GM12892 (cell line): ENCODE measurements around the gene DLG2.
"Not testable (repeated sequence)": the region's sequence is repeated elsewhere in the genome, so short reads cannot be mapped to it uniquely, and the experiment has no call there.

ENCODE experiments used
- POLR2AphosphoS5 ChIP-seq: IDR thresholded peaks from 2 replicates; pipeline ENCODE4 v1.6.1; 2011; ENCODE audit warnings: low read depth, low read length, control low read depth
- TAF1 ChIP-seq: IDR thresholded peaks from 2 replicates; pipeline ENCODE4 v1.6.1; 2011; ENCODE audit warnings: low read depth, mild to moderate bottlenecking, control low read depth, low read length, borderline replicate concordance

DNA sequence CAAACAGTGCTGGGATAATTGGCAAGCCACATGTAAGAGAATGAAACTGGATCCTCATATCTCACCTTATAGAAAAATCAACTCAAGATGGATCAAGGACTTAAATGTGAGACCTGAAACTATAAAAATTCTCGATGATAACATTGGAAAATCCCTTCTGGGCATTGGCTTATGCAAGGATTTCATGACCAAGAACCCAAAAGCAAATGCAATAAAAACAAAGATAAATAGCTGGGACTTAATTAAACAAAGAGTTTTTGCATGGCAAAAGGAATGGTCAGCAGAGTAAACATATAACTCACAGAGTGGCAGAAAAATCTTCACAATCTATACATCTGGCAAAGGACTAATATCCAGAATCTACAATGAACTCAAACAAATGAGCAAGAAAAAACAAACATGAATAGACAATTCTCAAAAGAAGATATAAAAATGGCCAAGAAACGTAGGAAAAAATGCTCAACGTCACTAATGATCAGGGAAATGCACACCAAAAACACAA, 639.4 kb downstream of the DLG2 start:
- TF ChIP-seq TAF1, POLR2AphosphoS5: not testable (repeated sequence)
